GM12864 (cell line): ENCODE data around the gene PHACTR4.
"Not testable (repeated sequence)": the region's sequence is repeated elsewhere in the genome, so short reads cannot be mapped to it uniquely, and the experiment has no call there.

Experiments
- DNase-seq: peaks from one replicate; pipeline ENCODE4 v3.0.0-alpha.2; 2011; ENCODE audit warnings: low read depth
- H3K4me3 ChIP-seq: 2 replicates; pipeline ENCODE4 v1.5.1; 2011; ENCODE audit warnings: mild to moderate bottlenecking, low read depth, low read length, control low read depth
- TF ChIP-seq, protein P1 (sequence below): IDR thresholded peaks from 2 replicates; pipeline ENCODE4 v1.5.1; 2011; ENCODE audit warnings: low read depth, mild to moderate bottlenecking, moderate library complexity, low read length, control low read depth, inconsistent platforms; ENCODE audit errors: missing control alignments

Gene PHACTR4

DNA sequence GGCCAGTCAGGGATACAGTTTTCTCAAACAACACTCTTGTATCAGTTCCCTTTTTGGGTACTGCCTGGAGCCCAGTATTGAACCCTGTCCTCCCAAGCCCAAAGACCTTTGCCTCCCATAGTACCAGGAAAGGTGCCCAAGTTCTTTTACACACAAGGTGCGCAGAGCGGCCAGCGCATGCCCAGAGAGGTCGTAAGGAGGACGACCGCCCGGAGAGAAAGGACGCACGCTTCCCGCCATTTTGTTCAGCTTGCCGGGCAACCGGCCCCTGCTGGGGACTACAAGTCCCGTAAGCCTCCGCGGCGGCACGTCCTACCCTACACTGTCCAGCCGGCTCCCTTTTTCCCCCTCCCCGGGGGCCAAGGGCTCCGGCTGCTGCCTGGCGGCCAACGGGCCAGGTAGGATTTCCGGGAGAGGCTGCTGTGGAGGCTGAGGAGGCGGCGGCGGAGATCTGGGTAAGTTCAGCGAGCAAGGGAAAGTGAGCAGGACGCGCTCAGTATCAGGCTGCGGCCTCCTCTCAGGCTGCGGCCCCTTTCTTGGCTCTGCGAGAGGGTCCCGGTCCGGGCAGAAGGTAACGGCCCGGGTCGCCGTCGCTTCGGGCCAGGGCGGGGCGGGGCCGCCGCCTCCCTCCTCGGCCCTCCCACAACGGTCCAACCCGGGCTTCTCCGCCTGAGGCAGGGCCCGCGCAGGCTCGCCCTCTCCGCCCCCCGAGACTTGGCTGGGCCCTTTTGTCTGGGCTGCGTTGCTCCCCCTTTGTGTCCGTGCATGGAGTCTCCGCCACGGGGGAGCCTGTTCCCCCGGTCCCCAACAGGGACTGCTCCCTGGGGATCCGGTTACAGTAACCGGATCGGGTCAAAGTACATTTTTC, at the start of gene PHACTR4:
Gene PHACTR4, plus strand, starts transcription at position 370 of the 868 bp plus-strand sequence. CDS start 37,708 bp downstream, outside the sequence.
- TF ChIP-seq, protein P1, sequence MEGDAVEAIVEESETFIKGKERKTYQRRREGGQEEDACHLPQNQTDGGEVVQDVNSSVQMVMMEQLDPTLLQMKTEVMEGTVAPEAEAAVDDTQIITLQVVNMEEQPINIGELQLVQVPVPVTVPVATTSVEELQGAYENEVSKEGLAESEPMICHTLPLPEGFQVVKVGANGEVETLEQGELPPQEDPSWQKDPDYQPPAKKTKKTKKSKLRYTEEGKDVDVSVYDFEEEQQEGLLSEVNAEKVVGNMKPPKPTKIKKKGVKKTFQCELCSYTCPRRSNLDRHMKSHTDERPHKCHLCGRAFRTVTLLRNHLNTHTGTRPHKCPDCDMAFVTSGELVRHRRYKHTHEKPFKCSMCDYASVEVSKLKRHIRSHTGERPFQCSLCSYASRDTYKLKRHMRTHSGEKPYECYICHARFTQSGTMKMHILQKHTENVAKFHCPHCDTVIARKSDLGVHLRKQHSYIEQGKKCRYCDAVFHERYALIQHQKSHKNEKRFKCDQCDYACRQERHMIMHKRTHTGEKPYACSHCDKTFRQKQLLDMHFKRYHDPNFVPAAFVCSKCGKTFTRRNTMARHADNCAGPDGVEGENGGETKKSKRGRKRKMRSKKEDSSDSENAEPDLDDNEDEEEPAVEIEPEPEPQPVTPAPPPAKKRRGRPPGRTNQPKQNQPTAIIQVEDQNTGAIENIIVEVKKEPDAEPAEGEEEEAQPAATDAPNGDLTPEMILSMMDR, result no peak
- peak within 1 kb of the TSS; percentile 96 for H3K4me3 ChIP-seq
- peak; percentile 82 for DNase-seq

DNA sequence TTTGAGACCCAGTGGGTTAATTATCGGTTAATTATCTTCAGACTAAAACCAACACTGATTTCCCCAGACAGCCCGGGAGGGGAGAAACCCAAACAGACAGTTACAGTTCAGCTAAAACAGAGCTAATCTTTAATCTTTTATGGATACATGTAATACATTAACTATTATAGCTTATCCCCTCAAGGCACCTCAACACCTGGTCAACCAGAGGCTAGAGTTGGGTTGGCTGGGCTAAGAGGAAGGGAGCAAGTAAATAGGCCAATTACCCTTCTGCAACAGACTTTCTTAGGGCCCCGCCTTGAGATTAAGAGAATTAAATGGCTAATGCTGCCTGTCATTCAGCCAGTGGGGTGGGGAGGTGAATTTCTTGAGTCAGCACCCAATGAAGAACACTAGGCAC, 47.3 kb upstream of the PHACTR4 start:
- no peak overlapping the region for H3K4me3 ChIP-seq
- TF ChIP-seq, protein P1, result no peak
- no peak for DNase-seq

DNA sequence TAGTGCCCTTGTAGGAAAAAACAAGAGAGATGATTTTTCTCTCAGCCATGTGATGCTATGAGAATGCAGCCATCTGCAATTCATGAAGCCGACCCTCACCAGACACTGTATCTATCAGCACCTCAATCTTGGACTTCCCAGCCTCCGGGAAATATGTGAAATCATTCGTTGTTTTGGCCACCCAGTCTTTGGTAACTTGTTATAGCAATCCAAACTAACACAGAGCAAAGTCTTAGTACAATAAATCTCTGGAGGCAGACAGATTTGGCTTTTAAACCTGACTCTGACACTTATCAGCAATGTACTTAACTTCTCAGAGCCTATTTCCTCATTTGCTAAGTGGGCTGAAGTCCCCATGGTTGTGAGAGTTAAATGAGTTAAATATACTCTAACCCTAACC, 45.8 kb upstream of the PHACTR4 start:
- no peak for DNase-seq
- TF ChIP-seq, protein P1, result no peak

DNA sequence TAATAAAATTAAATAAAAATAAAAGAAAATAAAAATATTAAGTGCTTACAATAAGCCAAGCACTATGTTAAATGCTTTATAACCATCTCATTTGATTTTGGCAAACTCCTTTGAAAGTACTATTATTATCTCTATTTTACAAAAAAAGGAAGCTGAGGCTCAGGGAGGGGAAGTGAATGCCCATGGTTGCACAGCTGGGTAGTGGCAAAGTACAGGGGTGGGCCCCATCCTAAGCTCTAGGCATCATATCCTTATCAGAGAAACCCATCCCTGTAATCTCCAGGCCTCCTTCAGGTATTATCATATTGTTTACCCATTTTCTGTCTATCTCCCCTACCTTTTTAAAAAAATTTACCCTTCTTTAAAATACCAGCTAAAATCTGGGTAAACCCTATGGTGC, 43.0 kb upstream of the PHACTR4 start:
- no peak overlapping the region for H3K4me3 ChIP-seq
- DNase-seq, result no peak
- TF ChIP-seq, protein P1, result no peak

More for the DNA sequence above, 45.8 kb upstream of the PHACTR4 start:
- no peak overlapping the region for H3K4me3 ChIP-seq

DNA sequence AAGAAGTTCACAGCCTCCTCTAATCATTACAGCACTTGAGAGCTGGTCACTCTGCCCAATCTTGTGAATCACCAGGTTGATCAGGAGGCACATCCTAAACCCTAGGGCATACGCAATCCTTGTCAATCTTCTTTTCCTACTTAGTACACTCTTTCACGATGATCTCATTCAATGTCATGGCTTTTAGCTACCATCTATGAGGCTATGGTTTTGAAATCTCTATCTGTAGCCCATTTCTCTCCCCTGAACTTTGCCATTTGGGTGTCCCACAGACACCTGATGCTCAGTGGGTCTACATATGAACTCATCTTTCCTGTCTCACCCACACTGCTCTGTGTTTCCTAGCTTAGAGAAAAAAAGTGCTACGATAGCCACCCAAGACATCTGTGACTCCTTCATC, 42.6 kb upstream of the PHACTR4 start:
- TF ChIP-seq, protein P1, result no peak
- H3K4me3 ChIP-seq, result no peak overlapping the region
- no peak for DNase-seq

DNA sequence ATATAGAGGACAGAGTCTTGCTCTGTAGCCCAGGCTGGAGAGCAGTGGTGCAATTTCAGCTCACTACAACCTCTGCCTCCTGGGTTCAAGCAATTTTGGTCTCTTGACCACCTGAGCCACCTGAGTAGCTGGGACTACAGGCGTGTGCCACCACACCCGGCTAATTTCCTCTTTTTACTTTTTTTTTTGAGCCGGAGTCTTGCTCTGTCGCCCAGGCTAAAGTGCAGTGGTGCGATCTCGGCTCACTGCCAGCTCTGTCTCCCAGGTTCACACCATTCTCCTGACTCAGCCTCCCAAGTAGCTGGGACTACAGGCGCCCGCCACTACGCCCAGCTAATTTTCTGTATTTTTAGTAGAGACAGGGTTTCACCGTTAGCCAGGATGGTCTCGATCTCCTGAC, 42.1 kb upstream of the PHACTR4 start:
- DNase-seq, H3K4me3 ChIP-seq: not testable (repeated sequence)

DNA sequence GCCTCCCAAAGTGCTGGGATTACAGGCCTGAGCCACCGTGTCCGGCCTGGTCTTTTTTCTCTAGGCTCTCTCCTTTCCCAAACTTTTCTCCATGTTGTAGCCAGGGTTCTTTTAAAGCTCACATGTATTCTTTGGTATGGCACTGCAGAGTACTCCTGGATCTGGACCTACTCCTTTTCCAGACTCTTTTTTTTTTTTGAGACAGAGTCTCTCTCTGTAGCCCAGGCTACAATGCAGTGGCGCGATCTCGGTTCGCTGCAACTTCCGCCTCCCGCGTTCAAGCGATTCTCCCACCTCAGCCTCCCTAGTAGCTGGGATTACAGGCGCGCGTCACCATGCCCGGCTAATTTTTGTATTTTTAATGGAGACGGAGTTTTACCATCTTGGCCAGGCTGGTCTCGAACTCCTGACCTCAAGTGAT, 41.3 kb upstream of the PHACTR4 start:
- H3K4me3 ChIP-seq, result peak overlapping the region; percentile 77
- TF ChIP-seq, protein P1, result no peak
- DNase-seq, result no peak
